Left cardiac atrium (tissue), 4 donors: ENCODE measurements around the gene PI4K2B. TPM values are rescaled to one million over a fixed set of nuclear protein-coding genes. Genes with fewer than 3 reads are reported as not detected.
"Not testable (repeated sequence)": the region's sequence is repeated elsewhere in the genome, so short reads cannot be mapped to it uniquely, and the experiment has no call there.

Experiments
- ATAC-seq, 2 donors: fragments of 200-7000 bp; cut with Tn5 transposase; one replicate each; pipeline ENCODE4 v1.9.1; 2020; ENCODE audit warnings: mild to moderate bottlenecking in 2 of 2, moderate library complexity in 2 of 2
- DNase-seq: peaks from one replicate; pipeline ENCODE4 v3.0.0-alpha.2; 2020
- intact Hi-C, 2 donors: fragments of 100-400 bp; cut with DNase I; formaldehyde crosslinking; loops; one replicate each; pipeline versions ENCODE4 v1.14.1 to v1.15.1; 2022 to 2023
- total RNA-seq, 2 donors: library from RNA; stranded (reverse); fragmentation: NEBNext Ultra II Directional; extraction: Animal tissue kit (Norgen Biotek cat#: 25700); gene quantifications; one replicate each; pipeline ENCODE4 v1.2.1, GENCODE V29; 2021
- donor health status: DM: no; HTN: yes; CAD: no.
- donor health status: DM: no; HTN: yes; CAD: no; lungs with severe emphysema.
- donor health status: DM: yes; HTN: yes; CAD: no.
- donor health status: Dilated cardiomyopathy.

PI4K2B gene
- total RNA-seq, 2 donors from 2014 or later = 3.8 to 6.1 TPM

- ATAC-seq (no peak), DNase-seq (no peak)
- intact Hi-C loops = no loop called here
Measured at GRCh38 chr4:25238052-25238451, 4.2 kb downstream of the PI4K2B start.

DNA sequence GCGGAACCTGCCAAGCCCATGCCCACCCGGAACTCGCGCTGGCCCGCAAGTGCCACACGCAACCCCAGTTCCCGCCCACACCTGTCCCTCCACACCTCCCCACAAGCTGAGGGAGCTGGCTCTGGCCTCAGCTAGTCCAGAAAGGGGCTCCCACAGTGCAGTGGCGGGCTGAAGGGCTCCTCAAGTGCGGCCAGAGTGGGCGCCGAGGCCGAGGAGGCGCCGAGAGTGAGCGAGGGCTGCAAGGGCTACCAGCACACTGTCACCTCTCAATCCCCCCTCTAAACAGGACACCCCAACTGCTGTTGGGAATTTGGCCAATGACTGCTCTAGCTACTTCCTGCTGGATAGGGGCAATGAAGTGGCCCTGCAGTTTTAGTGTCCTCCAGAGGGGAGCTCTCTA is 5.7 kb downstream of the PI4K2B start:
- ATAC-seq, intact Hi-C loops, DNase-seq: not testable (repeated sequence)

DNA sequence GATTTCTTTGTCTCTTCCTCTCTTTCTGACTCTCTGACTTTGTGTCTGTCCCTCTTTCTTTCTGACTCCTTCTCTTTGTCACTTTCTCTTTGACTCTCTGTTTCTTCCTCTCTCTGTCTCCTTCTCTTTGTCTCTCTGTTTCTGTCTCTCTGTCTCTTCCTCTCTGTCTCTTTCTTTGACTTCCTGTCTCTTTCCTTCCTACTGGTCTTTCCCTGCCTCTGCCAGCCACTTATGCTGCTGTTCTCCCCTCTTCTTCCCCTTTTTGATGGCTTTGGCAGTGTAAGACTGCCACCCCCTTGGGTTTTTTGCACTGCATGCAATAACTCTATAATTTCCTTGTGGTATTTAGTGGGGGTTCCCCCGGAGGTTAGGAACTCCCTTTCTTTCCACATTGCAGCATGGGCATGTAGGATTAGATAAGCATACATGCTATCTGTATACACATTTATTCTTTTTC is 6.9 kb downstream of the PI4K2B start:
- intact Hi-C loops, ATAC-seq, DNase-seq: not testable (repeated sequence)

DNA sequence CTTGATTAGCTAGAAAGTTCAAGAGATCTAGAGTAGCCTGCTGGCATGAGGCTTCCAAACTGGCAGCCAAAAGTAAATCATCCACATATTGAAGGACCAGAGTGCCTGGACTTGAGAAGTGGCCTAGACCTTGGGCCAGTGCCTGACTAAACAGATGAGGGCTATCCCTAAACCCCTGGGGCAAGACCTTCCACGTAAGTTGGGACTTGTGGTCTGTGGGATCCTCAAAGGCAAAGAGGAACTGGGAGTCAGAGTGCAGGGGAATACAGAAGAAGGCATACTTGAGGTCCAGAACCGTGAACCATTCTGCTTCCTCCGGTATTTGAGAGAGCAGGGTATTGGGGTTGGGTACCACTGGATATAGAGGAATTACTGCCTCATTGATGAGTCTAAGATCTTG is 8.4 kb downstream of the PI4K2B start:
- intact Hi-C loops, ATAC-seq, DNase-seq: not testable (repeated sequence)

DNA sequence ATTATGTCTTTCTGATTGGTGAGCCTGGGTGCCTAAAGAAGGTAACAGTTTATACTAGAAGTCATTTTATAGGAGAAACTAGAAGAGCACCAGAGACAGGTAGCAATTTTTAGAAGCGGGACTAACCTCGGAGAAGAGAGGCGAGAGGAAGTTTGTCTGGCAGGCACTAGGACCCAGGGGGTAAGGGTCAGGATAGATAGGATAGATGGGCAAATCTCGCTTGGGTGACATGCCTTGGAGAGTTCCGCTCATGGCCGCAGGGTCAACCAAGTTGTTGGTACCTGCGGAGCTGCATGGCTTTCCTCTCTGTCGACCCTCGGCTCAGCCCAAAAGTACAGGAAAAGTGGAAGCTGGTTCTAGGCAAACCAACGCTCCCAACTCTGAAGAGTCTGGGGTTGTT is 11.3 kb downstream of the PI4K2B start:
- ATAC-seq (no peak), DNase-seq (no peak)
- intact Hi-C loops = no loop called here

DNA sequence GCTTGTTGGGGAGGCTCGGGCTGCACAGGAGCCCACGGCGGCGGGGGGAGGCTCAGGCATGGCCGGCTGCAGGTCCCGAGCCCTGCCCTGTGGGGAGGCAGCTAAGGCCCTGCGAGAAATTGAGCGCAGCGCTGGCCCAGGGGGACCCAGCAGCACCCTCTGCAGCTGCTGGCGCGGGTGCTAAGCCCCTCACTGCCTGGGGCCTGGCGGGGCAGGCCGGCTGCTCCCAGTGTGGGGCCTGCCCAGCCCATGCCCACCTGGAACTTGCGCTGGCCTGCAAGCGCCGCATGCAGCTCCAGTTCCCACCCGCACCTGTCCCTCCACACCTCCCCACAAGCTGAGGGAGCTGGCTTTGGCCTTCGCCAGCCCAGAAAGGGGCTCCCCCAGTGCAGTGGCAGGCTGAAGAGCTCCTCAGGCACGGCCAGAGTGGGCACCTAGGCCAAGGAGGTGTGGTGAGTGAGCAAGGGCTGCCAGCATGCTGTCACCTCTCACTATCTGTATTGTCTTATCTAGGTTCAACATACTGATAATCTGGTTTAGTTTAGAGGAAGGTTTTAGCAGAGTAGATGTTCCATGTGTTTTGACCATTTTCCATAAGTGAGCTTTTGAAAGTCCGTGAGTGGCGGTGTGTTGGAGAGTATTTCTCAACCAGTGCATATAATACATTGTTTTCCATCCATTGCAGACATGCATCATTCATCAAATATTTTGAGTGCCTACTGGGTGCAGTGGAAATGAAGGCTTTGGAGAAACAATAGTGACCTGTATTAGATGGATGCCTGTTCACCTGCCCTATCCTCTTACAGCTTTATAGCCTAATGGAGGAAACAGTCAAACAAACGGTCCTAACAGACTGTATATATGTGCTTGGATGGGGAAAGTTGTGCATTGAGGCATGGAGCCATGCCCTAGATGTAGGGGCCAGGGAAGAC is 13.1 kb downstream of the PI4K2B start:
- no peak for DNase-seq
- no peak for ATAC-seq
- intact Hi-C loops = no loop called here

DNA sequence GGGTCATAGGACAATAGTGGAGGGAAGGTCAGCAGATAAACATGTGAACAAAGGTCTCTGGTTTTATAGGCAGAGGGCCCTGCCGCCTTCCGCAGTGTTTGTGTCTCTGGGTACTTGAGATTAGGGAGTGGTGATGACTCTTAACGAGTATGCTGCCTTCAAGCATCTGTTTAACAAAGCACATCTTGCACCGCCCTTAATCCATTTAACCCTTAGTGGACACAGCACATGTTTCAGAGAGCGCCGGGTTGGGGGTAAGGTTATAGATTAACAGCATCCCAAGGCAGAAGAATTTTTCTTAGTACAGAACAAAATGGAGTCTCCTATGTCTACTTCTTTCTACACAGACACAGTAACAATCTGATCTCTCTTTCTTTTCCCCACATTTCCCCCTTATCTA is 15.0 kb downstream of the PI4K2B start:
- DNase-seq, ATAC-seq, intact Hi-C loops: not testable (repeated sequence)

GRCh38 chr4:25249494-25249893 is 15.7 kb downstream of the PI4K2B start:
- intact Hi-C loops, DNase-seq, ATAC-seq: not testable (repeated sequence)

DNA sequence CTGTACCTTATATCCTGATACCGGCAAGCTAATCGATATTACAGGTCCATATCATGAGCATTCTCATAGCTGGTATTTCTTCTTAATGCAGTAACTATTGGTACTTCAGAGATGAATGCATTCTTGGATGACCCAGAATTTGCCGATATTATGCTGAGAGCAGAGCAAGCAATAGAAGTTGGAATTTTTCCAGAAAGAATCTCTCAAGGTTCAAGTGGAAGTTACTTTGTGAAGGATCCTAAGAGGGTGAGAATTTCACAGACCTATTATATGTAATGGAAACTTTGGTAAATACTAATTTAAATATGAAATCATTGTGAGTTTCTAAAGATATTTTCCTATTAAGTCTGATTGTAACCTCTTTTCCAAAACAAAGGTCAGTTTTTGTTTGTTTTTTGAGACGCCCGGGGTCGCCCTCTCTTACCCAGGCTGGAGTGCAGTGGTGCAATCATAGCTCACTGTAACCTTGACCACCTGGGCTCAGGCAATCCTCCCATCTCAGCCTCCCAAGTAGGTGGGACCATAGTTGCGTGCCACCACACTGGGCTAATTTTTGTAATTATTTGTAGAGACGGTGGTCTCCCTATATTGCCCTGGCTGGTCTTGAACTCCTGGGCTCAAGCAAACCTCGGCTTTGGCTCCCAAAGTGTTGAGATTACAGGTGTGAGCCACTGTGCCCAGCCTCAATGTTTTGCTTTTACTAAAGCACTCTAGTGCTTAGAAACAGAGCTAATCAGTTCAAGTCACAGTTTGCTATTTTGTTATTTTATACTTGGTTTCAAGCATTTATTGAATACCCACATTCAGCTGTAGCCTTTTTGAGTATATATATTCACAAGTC is 18.6 kb downstream of the PI4K2B start:
- no peak for ATAC-seq
- no peak for DNase-seq
- intact Hi-C loops = no loop called here

GRCh38 chr4:25253071-25253445 is 19.2 kb downstream of the PI4K2B start:
- no peak for DNase-seq
- intact Hi-C loops = no loop called here
- no peak for ATAC-seq

DNA sequence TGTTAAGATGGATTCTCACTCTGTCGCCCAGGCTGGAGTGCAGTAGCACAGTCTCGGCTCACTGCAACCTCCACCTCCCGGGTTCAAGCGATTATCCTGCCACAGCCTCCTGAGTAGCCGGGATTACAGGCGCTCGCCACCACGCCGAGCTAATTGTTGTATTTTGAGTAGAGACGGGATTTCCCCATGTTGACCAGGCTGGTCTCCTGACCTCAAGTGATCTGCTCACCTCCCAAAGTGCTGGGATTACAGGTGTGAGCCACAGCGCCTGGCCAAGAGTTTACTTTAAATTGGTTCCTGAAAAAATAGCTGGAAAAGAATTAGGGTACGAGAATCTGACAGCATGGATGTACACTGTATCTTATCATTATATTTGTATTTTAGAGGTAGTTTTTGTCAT is 20.0 kb downstream of the PI4K2B start:
- ATAC-seq, intact Hi-C loops, DNase-seq: not testable (repeated sequence)

GRCh38 chr4:25258980-25259578 is 25.2 kb downstream of the PI4K2B start:
- DNase-seq = no peak
- intact Hi-C loops = no loop called here
- no peak for ATAC-seq

DNA sequence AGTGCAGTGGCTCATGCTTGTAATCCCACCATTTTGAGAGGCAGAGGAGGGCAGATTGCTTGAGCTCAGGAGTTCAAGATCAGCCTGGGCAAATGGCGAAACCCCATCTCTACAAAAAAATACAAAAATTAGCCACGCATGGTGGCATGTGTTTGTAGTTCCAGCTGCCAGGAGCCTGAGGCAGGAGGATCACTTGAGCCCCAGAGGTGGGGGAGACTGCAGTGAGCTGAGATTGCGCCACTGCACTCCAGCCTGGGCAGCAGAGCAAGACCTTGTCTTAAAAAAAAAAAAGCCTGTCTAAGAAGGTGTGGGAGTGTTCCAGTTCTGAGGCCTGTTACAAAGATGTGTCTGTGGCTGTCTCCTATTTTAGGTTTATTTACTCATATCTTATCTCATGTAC is 38.0 kb downstream of the PI4K2B start:
- intact Hi-C loops = no loop called here

GRCh38 chr4:25280210-25280609 is 46.4 kb downstream of the PI4K2B start:
- intact Hi-C loops = no loop called here
- DNase-seq = no peak

More for the DNA sequence above, 38.0 kb downstream of the PI4K2B start:
- ATAC-seq (no peak), DNase-seq (no peak)

DNA sequence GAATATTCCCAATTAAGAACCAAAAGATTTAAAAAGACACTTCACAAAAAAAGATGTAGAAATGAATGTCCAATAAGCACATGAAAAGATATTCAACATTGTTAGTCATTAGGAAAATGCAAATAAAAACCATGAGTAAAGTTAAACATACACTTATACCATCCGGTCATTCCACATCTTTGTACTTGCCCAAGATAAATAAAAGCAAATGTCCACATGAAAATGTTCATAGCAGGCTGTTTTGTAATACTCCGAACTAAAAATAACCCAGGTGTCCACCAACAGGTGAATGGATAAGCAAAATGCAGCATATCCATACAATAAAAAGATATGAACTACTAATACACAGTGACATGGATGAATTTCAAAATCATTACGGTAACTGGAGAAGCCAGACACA is 50.1 kb downstream of the PI4K2B start:
- ATAC-seq (no peak), DNase-seq (no peak)
- intact Hi-C loops = no loop called here

More at GRCh38 chr4:25280210-25280609, 46.4 kb downstream of the PI4K2B start:
- ATAC-seq = no peak

- ATAC-seq (no peak), DNase-seq (no peak)
- intact Hi-C loops = no loop called here
Measured at GRCh38 chr4:25284466-25284865, 50.6 kb downstream of the PI4K2B start.

- ATAC-seq (no peak), DNase-seq (no peak)
- intact Hi-C loops = no loop called here
Measured at GRCh38 chr4:25290490-25291067, 56.7 kb downstream of the PI4K2B start.

GRCh38 chr4:25291158-25291733 is 57.4 kb downstream of the PI4K2B start:
- intact Hi-C loops = no loop called here
- no peak for ATAC-seq
- DNase-seq = no peak
